ENCODE measurements around the gene ACSL3. TPM values are rescaled to one million over a fixed set of nuclear protein-coding genes. Genes with fewer than 3 reads are reported as not detected.

Gene ACSL3
- total RNA-seq, 1 donor from 2014 or later, result 66.9 TPM

DNA sequence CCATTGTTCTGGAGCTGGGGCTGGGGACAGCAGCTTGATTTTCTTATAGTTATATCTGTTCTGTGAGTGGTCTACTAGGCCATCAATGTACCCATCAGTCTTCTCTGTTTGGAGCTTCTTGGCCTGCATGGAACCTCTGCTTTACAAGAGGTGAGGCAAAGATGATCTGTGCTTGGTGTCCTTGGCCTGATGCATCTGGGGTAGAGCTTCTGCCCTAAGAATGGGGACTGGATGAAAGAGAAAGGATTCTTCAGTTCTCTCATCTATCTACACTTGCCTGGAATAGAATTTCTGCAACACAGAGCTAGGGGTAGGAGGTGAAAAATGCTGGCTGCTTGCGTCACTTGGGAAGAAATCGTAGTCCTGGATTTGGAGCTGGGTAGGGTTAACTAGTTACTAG, 46.2 kb downstream of the ACSL3 start:
- no peak for DNase-seq (ENCODE audit: low spot score, unreplicated experiment)
- Mint-ChIP-seq H3K27me3 (no peaks in the 10 kb centered on the region), H3K36me3 (ENCODE audit: insufficient read depth) (peaks cover 13% of the 10 kb centered on the region), H3K27ac (no peak overlapping the region), H3K4me3 (ENCODE audit: low read depth) (no peak overlapping the region), H3K9me3 (ENCODE audit: low read depth) (no peaks in the 10 kb centered on the region), H3K4me1 (ENCODE audit: low read depth) (peaks cover 15% of the 10 kb centered on the region)
- TF ChIP-seq, protein P1, sequence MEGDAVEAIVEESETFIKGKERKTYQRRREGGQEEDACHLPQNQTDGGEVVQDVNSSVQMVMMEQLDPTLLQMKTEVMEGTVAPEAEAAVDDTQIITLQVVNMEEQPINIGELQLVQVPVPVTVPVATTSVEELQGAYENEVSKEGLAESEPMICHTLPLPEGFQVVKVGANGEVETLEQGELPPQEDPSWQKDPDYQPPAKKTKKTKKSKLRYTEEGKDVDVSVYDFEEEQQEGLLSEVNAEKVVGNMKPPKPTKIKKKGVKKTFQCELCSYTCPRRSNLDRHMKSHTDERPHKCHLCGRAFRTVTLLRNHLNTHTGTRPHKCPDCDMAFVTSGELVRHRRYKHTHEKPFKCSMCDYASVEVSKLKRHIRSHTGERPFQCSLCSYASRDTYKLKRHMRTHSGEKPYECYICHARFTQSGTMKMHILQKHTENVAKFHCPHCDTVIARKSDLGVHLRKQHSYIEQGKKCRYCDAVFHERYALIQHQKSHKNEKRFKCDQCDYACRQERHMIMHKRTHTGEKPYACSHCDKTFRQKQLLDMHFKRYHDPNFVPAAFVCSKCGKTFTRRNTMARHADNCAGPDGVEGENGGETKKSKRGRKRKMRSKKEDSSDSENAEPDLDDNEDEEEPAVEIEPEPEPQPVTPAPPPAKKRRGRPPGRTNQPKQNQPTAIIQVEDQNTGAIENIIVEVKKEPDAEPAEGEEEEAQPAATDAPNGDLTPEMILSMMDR (IDR thresholded peaks at IDR 0.05; ENCODE audit: unreplicated experiment), result no peak

- DNase-seq (ENCODE audit: low spot score, unreplicated experiment), result no peak
- Mint-ChIP-seq H3K4me1 (ENCODE audit: low read depth) (peaks cover 13% of the 10 kb centered on the region), H3K27me3 (no peaks in the 10 kb centered on the region), H3K36me3 (ENCODE audit: insufficient read depth) (peaks cover 13% of the 10 kb centered on the region), H3K4me3 (ENCODE audit: low read depth) (no peak overlapping the region), H3K9me3 (ENCODE audit: low read depth) (no peaks in the 10 kb centered on the region), H3K27ac (no peak overlapping the region)
- TF ChIP-seq, protein P1 (IDR thresholded peaks at IDR 0.05; ENCODE audit: unreplicated experiment), result no peak
These were observed 47.1 kb downstream of the ACSL3 start for GRCh38 chr2:222907790-222908441.

DNA sequence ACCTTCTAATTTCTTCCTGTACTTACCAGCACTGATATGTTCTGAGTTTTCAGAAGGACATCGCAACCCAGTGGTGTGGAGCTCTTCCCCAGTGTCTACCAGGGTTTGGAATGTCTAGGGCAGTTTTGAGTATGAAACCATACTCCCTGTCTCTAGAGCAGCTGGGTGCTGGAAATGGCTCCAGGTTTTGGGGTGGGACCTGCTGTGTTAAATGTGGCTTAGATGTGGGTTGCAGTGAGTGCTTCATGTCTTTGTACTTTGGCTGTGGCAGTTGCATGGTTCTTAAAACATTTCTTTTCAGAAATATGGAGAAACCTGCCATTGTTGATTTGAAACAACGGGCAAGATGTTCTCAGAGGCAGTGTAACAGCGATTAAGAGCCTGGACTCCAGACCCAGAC, 48.5 kb downstream of the ACSL3 start:
- Mint-ChIP-seq H3K36me3 (ENCODE audit: insufficient read depth) (peaks cover 16% of the 10 kb centered on the region), H3K9me3 (ENCODE audit: low read depth) (no peaks in the 10 kb centered on the region), H3K4me3 (ENCODE audit: low read depth) (no peak overlapping the region), H3K27me3 (no peaks in the 10 kb centered on the region), H3K27ac (no peak overlapping the region), H3K4me1 (ENCODE audit: low read depth) (peaks cover 9% of the 10 kb centered on the region)
- no peak for DNase-seq (ENCODE audit: low spot score, unreplicated experiment)
- TF ChIP-seq, protein P1 (IDR thresholded peaks at IDR 0.05; ENCODE audit: unreplicated experiment), result no peak

GRCh38 chr2:222912117-222912516, 51.3 kb downstream of the ACSL3 start:
- TF ChIP-seq, protein P1 (IDR thresholded peaks at IDR 0.05; ENCODE audit: unreplicated experiment), result no peak
- no peak for DNase-seq (ENCODE audit: low spot score, unreplicated experiment)
- peaks cover 7% of the 10 kb centered on the region for H3K4me1 Mint-ChIP-seq (ENCODE audit: low read depth)
- no peaks in the 10 kb centered on the region for H3K9me3 Mint-ChIP-seq (ENCODE audit: low read depth)
- H3K27ac Mint-ChIP-seq, result no peak overlapping the region
- no peaks in the 10 kb centered on the region for H3K27me3 Mint-ChIP-seq
- no peak overlapping the region for H3K4me3 Mint-ChIP-seq (ENCODE audit: low read depth)
- peaks cover 18% of the 10 kb centered on the region for H3K36me3 Mint-ChIP-seq (ENCODE audit: insufficient read depth)

DNA sequence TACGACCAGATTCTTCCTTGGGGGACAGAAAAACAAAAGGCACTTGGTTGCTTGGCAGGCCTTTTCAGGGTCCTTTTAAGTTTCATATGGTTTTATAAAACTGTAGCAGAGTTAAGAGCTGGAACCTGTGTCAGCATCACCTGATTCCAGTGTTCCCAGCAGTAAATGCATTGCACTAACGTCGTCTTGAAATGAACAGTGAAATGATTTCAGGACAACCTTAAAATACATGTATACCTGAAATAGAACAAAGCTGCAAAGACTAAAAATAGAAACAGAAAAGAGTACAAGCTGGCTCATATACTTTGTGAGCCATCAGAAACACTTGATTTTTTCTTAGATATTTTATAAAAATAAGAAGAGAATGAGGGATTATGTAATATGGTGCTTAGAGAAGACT, 51.9 kb downstream of the ACSL3 start:
- Mint-ChIP-seq H3K4me3 (ENCODE audit: low read depth) (no peak overlapping the region), H3K9me3 (ENCODE audit: low read depth) (no peaks in the 10 kb centered on the region), H3K4me1 (ENCODE audit: low read depth) (peaks cover 6% of the 10 kb centered on the region), H3K36me3 (ENCODE audit: insufficient read depth) (peaks cover 16% of the 10 kb centered on the region), H3K27me3 (no peaks in the 10 kb centered on the region), H3K27ac (no peak overlapping the region)
- TF ChIP-seq, protein P1 (IDR thresholded peaks at IDR 0.05; ENCODE audit: unreplicated experiment), result no peak
- DNase-seq (ENCODE audit: low spot score, unreplicated experiment), result no peak

Data from progenitor cell of endocrine pancreas (in vitro differentiated cells).